Progenitor cell of endocrine pancreas (in vitro differentiated cells): ENCODE data around the gene PARN. TPM values are rescaled to one million over a fixed set of nuclear protein-coding genes. Genes with fewer than 3 reads are reported as not detected.

ENCODE experiments used
- DNase-seq: peaks from one replicate; pipeline ENCODE4 v3.0.0; 2021; ENCODE audit warnings: low spot score; ENCODE audit not compliant: unreplicated experiment
- H3K27ac Mint-ChIP-seq: 2 replicates; pipeline ENCODE4 v1.8.0; 2021; ENCODE audit warnings: mild to moderate bottlenecking, moderate library complexity, mixed read lengths
- H3K27me3 Mint-ChIP-seq: 2 replicates; pipeline ENCODE4 v1.8.0; 2021; ENCODE audit warnings: mixed read lengths
- H3K36me3 Mint-ChIP-seq: 2 replicates; pipeline ENCODE4 v1.8.0; 2022; ENCODE audit warnings: mixed read lengths; ENCODE audit not compliant: insufficient read depth
- H3K4me1 Mint-ChIP-seq: 2 replicates; pipeline ENCODE4 v1.8.0; 2021; ENCODE audit warnings: low read depth, mixed read lengths
- H3K4me3 Mint-ChIP-seq: 2 replicates; pipeline ENCODE4 v1.8.0; 2021; ENCODE audit warnings: low read depth, mild to moderate bottlenecking, moderate library complexity, mixed read lengths
- H3K9me3 Mint-ChIP-seq: 2 replicates; pipeline ENCODE4 v1.8.0; 2021; ENCODE audit warnings: low read depth, mixed read lengths
- total RNA-seq: library from RNA; stranded (reverse); gene quantifications from 2 replicates; pipeline ENCODE4 v1.2.1, GENCODE V29; 2021
- TF ChIP-seq, protein P1 (sequence below): fragments of 200-600 bp; sonication (generic); IDR thresholded peaks from one replicate; pipeline ENCODE4 v1.5.0; 2021; ENCODE audit warnings: antibody characterized with exemption, mild to moderate bottlenecking; ENCODE audit not compliant: unreplicated experiment

Gene PARN
- total RNA-seq, 1 donor from 2014 or later = 31.4 TPM

DNA sequence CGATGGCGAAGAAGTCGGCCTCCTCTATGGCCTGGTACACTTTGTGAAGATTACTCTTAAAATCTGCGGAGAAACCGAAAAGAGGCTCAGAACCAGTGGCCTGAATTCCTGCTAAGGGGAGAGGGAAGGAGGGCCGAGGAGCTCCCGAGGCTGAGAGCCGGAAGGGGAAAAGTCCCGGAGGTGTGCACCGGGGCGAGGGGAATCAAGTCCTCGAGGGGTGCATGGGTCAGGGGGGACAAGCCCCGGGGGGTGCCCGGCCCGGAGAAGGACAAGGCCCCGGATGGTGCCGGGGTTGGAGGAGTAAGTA is 495 bp downstream of the PARN start:
- TF ChIP-seq, protein P1, sequence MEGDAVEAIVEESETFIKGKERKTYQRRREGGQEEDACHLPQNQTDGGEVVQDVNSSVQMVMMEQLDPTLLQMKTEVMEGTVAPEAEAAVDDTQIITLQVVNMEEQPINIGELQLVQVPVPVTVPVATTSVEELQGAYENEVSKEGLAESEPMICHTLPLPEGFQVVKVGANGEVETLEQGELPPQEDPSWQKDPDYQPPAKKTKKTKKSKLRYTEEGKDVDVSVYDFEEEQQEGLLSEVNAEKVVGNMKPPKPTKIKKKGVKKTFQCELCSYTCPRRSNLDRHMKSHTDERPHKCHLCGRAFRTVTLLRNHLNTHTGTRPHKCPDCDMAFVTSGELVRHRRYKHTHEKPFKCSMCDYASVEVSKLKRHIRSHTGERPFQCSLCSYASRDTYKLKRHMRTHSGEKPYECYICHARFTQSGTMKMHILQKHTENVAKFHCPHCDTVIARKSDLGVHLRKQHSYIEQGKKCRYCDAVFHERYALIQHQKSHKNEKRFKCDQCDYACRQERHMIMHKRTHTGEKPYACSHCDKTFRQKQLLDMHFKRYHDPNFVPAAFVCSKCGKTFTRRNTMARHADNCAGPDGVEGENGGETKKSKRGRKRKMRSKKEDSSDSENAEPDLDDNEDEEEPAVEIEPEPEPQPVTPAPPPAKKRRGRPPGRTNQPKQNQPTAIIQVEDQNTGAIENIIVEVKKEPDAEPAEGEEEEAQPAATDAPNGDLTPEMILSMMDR = no peak
- Mint-ChIP-seq H3K36me3 (peaks cover 9% of the 10 kb centered on the region), H3K27me3 (no peaks in the 10 kb centered on the region), H3K4me1 (peaks cover 21% of the 10 kb centered on the region), H3K9me3 (peaks cover 4% of the 10 kb centered on the region), H3K4me3 (peak overlapping the region; percentile 93), H3K27ac (peak overlapping the region; percentile 98)
- no peak for DNase-seq

DNA sequence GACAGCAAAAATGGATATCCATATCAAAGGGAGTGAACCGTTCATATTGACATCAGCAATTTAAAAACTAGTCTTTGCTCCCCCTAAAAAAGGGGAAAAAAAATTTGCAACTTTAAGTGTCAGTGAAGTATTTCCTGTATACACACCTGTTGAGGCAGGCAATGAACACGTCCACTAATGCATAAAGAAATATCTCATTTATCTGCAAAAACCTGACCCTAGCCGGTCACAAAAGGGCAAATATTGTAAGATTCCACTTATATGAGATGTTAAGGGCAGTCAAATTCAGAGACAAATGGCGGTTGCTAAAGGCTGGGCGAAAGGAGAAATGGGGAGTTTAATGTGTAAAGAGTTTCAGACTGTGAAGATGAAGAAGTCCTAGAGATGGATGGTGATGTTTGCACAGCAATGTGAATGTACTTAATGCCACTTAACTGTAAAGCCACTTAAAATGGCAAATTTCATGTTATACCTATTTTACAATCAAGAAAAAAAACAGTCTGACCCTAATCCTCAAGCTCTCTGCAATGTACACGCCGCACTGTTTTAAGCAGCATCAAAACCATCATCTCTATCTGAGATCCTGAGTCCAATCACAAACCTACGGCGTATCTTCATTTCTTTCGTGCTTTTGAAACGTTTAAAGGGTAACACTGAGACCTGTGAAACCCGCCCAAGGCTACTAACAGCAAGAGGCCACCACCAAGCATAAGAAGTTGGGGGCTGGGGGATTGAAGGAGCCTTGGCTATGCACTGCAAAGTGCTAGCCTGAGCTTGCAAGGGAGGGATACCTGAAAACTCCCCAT is 1.1 kb downstream of the PARN start:
- peaks cover 4% of the 10 kb centered on the region for H3K9me3 Mint-ChIP-seq
- TF ChIP-seq, protein P1 = no peak
- no peaks in the 10 kb centered on the region for H3K27me3 Mint-ChIP-seq
- peaks cover 10% of the 10 kb centered on the region for H3K36me3 Mint-ChIP-seq
- peaks cover 15% of the 10 kb centered on the region for H3K4me1 Mint-ChIP-seq
- DNase-seq = no peak
- H3K27ac Mint-ChIP-seq = peak overlapping the region; percentile 98
- H3K4me3 Mint-ChIP-seq = peak overlapping the region; percentile 93

DNA sequence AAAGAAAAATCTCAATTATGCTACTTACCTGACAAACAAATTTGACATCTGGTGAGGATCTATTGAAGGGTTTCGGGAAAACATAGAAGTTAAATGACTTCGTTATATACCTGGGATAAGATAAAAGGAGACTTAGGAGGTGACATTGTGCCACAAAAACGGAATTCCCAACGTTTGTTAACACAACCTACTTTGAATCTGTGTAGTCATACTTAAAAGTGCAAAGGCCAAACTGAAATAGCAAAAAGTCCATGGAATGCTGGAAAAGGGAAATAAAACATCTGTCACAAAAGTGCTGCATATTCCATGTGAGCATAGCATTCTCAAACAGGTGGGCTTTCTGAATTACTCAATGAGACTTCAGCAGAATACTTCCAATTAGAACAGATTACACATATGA is 3.0 kb downstream of the PARN start:
- no peak for DNase-seq
- TF ChIP-seq, protein P1 = no peak
- H3K27ac Mint-ChIP-seq = no peak overlapping the region
- peaks cover 4% of the 10 kb centered on the region for H3K9me3 Mint-ChIP-seq
- peaks cover 11% of the 10 kb centered on the region for H3K4me1 Mint-ChIP-seq
- no peaks in the 10 kb centered on the region for H3K27me3 Mint-ChIP-seq
- H3K36me3 Mint-ChIP-seq = peaks cover 18% of the 10 kb centered on the region
- no peak overlapping the region for H3K4me3 Mint-ChIP-seq

DNA sequence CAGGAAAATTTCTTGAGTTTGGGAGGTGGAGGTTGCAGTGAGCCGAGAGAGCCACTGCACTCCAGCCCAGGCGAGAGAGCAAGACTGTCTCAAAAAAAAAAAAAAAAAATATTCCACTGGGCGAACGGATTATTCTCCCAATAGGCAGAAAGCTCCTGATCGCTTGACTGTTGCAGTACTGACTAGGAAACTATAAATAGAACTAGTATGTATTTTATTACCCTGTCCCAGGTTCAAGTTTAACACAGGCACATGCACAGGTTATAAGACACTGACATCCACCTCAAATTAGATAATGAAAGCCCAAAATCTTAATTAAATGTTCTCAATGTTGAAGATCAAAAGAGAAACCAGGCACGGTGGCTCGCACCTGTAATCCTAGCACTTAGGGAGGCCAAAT is 11.5 kb downstream of the PARN start:
- no peak overlapping the region for H3K27ac Mint-ChIP-seq
- TF ChIP-seq, protein P1 = no peak
- H3K36me3 Mint-ChIP-seq = peaks cover 26% of the 10 kb centered on the region
- H3K27me3 Mint-ChIP-seq = no peaks in the 10 kb centered on the region
- no peaks in the 10 kb centered on the region for H3K9me3 Mint-ChIP-seq
- no peaks in the 10 kb centered on the region for H3K4me1 Mint-ChIP-seq
- no peak overlapping the region for H3K4me3 Mint-ChIP-seq
- no peak for DNase-seq

DNA sequence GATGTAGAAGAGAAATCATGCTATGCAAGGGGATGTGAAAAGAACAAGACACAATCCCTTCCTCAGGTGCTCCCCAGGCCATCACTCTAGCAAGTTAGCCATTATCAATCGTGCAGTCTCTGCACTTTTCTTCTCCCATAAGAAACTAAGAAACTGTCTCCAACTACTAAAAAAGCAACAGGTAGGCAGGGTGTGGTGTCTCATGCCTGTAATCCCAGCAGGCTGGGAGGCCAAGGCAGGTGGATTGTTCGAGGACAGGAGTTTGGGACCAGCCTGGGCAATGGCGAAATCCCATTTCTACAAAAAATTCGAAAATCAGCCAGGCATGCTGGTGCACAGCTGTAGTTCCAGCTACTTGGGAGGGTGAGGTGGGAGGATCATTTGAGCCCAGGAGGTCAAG is 13.8 kb downstream of the PARN start:
- Mint-ChIP-seq H3K4me1 (no peaks in the 10 kb centered on the region), H3K4me3 (no peak overlapping the region), H3K27me3 (no peaks in the 10 kb centered on the region), H3K36me3 (peaks cover 21% of the 10 kb centered on the region), H3K9me3 (no peaks in the 10 kb centered on the region), H3K27ac (no peak overlapping the region)
- DNase-seq = no peak
- TF ChIP-seq, protein P1 = no peak
